ENCODE results near the gene THBS4. TPM values are rescaled to one million over a fixed set of nuclear protein-coding genes. Genes with fewer than 3 reads are reported as not detected.

THBS4 gene
- total RNA-seq, 1 experiment from 2014 or later, result 6.6 TPM

GRCh38 chr5:80025069-80025468 lies 10.1 kb upstream of the THBS4 start:
- POLR2A ChIA-PET (ENCODE audit: unreplicated experiment), result interaction anchor here (0.7 kb wide), 1 partner anchor 287 kb away, joined by 3 read pairs; no protein-coding TSS in a partner anchor
- no peak for DNase-seq
- H3K4me1 ChIP-seq (replicated peaks; ENCODE audit: insufficient read depth), result no peaks in the 10 kb centered on the region
- BruUV-seq (replicated peaks), result no TSS peak
- no peaks in the 10 kb centered on the region for H3K27me3 ChIP-seq (ENCODE audit: insufficient read depth, low read depth)
- H3K79me2 ChIP-seq (ENCODE audit: low read depth), result no peaks in the 10 kb centered on the region
- intact Hi-C loops (cut with micrococcal nuclease; ENCODE audit: unreplicated experiment), result no loop called here
- H3K9me3 ChIP-seq (ENCODE audit: insufficient read depth, low read depth), result no peaks in the 10 kb centered on the region
- H3K36me3 ChIP-seq (ENCODE audit: low read depth), result no peaks in the 10 kb centered on the region
- H3K9me2 ChIP-seq (ENCODE audit: insufficient read depth), result no peaks in the 10 kb centered on the region
- TF ChIP-seq EZH2 (IDR thresholded peaks at IDR 0.05; ENCODE audit: low read depth) (no peak), CTCF (conservative IDR thresholded peaks at IDR 0.05) (no peak)
- CTCF ChIA-PET, result no interaction called here
- H4K20me1 ChIP-seq (ENCODE audit: insufficient read depth), result no peaks in the 10 kb centered on the region
- H3F3A ChIP-seq (ENCODE audit: insufficient read depth, low read depth), result no peaks in the 10 kb centered on the region
- H2AFZ ChIP-seq, result no peak overlapping the region
- no peak overlapping the region for H3K4me3 ChIP-seq
- H3K4me2 ChIP-seq, result no peak overlapping the region
- H3K27ac ChIP-seq, result no peak overlapping the region

DNA sequence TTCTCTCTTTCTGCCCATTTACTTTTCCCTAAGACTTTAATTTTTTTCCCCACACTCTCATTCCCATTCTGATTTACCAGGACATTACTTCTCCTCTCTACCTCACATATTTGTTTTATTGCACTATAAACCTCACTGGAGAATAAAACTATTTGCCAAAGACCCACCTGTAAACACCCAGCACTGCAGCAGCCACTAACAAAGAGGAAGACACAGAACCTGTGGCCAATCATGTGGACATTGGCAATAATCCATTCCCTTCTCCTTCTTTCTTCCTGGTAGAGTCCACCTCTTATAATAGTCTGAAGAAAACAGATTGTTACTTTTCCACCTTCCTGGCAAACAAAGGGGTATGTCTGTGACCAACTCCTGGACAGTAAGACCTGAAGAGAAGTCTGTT lies 8.3 kb upstream of the THBS4 start:
- TF ChIP-seq CTCF (conservative IDR thresholded peaks at IDR 0.05) (no peak), EZH2 (IDR thresholded peaks at IDR 0.05; ENCODE audit: low read depth) (no peak)
- Histone ChIP-seq H3K27me3 (ENCODE audit: insufficient read depth, low read depth) (no peaks in the 10 kb centered on the region), H3F3A (ENCODE audit: insufficient read depth, low read depth) (no peaks in the 10 kb centered on the region), H2AFZ (no peak overlapping the region), H3K4me1 (replicated peaks; ENCODE audit: insufficient read depth) (no peaks in the 10 kb centered on the region), H3K4me2 (no peak overlapping the region), H3K36me3 (ENCODE audit: low read depth) (no peaks in the 10 kb centered on the region), H3K79me2 (ENCODE audit: low read depth) (no peaks in the 10 kb centered on the region), H4K20me1 (ENCODE audit: insufficient read depth) (no peaks in the 10 kb centered on the region), H3K9me3 (ENCODE audit: insufficient read depth, low read depth) (no peaks in the 10 kb centered on the region), H3K9me2 (ENCODE audit: insufficient read depth) (no peaks in the 10 kb centered on the region), H3K27ac (no peak overlapping the region), H3K4me3 (no peak overlapping the region)
- intact Hi-C loops (cut with micrococcal nuclease; ENCODE audit: unreplicated experiment), result no loop called here
- no peak for DNase-seq
- no TSS peak for BruUV-seq (replicated peaks)
- CTCF ChIA-PET, result no interaction called here
- POLR2A ChIA-PET (ENCODE audit: unreplicated experiment), result no interaction called here

- no peak for TF ChIP-seq CTCF (conservative IDR thresholded peaks at IDR 0.05)
- no peak for TF ChIP-seq EZH2 (IDR thresholded peaks at IDR 0.05; ENCODE audit: low read depth)
- BruUV-seq (replicated peaks), result no TSS peak
Measured at GRCh38 chr5:80031109-80031508, 4.0 kb upstream of the THBS4 start.

More at GRCh38 chr5:80031109-80031508, 4.0 kb upstream of the THBS4 start:
- intact Hi-C loops (cut with micrococcal nuclease; ENCODE audit: unreplicated experiment), result no loop called here
- H3F3A ChIP-seq (ENCODE audit: insufficient read depth, low read depth), result no peaks in the 10 kb centered on the region
- H3K4me2 ChIP-seq, result no peak overlapping the region
- no peaks in the 10 kb centered on the region for H3K4me1 ChIP-seq (replicated peaks; ENCODE audit: insufficient read depth)
- H3K36me3 ChIP-seq (ENCODE audit: low read depth), result no peaks in the 10 kb centered on the region
- H4K20me1 ChIP-seq (ENCODE audit: insufficient read depth), result no peaks in the 10 kb centered on the region
- POLR2A ChIA-PET (ENCODE audit: unreplicated experiment), result no interaction called here
- H2AFZ ChIP-seq, result no peak overlapping the region
- H3K4me3 ChIP-seq, result no peak overlapping the region
- no peaks in the 10 kb centered on the region for H3K79me2 ChIP-seq (ENCODE audit: low read depth)
- CTCF ChIA-PET, result no interaction called here
- no peak for DNase-seq
- no peak overlapping the region for H3K27ac ChIP-seq
- no peaks in the 10 kb centered on the region for H3K9me3 ChIP-seq (ENCODE audit: insufficient read depth, low read depth)
- no peaks in the 10 kb centered on the region for H3K9me2 ChIP-seq (ENCODE audit: insufficient read depth)
- H3K27me3 ChIP-seq (ENCODE audit: insufficient read depth, low read depth), result no peaks in the 10 kb centered on the region
